HG03460 (cell line): ENCODE results near the gene ADSS1.

Experiments
- ATAC-seq: cut with Tn5 transposase; IDR thresholded peaks from one replicate; pipeline ENCODE4 v1.9.1; 2021; ENCODE audit not compliant: unreplicated experiment

The ADSS1 gene

GRCh38 chr14:104779776-104780512 lies 55.9 kb downstream of the ADSS1 start:
- ATAC-seq = no peak

- ATAC-seq = no peak
These were observed 56.5 kb downstream of the ADSS1 start for GRCh38 chr14:104780513-104781030.

- ATAC-seq = no peak
These were observed 57.4 kb downstream of the ADSS1 start for GRCh38 chr14:104781271-104782077.

GRCh38 chr14:104782086-104782807 lies 58.2 kb downstream of the ADSS1 start:
- ATAC-seq = no peak

- ATAC-seq = no peak
These were observed 58.7 kb downstream of the ADSS1 start for GRCh38 chr14:104782808-104783139.

- ATAC-seq = no peak
These were observed 59.6 kb downstream of the ADSS1 start for GRCh38 chr14:104783484-104784217.

- ATAC-seq = no peak
These were observed 60.2 kb downstream of the ADSS1 start for GRCh38 chr14:104784218-104784568.

GRCh38 chr14:104784846-104785707 lies 61.0 kb downstream of the ADSS1 start:
- no peak for ATAC-seq

- ATAC-seq = no peak
These were observed 61.7 kb downstream of the ADSS1 start for GRCh38 chr14:104785708-104786080.

- no peak for ATAC-seq
These were observed 62.1 kb downstream of the ADSS1 start for GRCh38 chr14:104786091-104786586.

GRCh38 chr14:104786726-104787675 lies 63.0 kb downstream of the ADSS1 start:
- ATAC-seq = no peak

GRCh38 chr14:104787736-104788135 lies 63.7 kb downstream of the ADSS1 start:
- ATAC-seq = no peak

- no peak for ATAC-seq
These were observed 64.3 kb downstream of the ADSS1 start for GRCh38 chr14:104788161-104788818.

GRCh38 chr14:104788873-104789663 lies 65.0 kb downstream of the ADSS1 start:
- ATAC-seq = no peak

GRCh38 chr14:104789752-104790743 lies 66.0 kb downstream of the ADSS1 start:
- no peak for ATAC-seq

- ATAC-seq = no peak
These were observed 67.4 kb downstream of the ADSS1 start for GRCh38 chr14:104791425-104791824.
